Measurements from ENCODE around the gene ATP2B3.

DNA sequence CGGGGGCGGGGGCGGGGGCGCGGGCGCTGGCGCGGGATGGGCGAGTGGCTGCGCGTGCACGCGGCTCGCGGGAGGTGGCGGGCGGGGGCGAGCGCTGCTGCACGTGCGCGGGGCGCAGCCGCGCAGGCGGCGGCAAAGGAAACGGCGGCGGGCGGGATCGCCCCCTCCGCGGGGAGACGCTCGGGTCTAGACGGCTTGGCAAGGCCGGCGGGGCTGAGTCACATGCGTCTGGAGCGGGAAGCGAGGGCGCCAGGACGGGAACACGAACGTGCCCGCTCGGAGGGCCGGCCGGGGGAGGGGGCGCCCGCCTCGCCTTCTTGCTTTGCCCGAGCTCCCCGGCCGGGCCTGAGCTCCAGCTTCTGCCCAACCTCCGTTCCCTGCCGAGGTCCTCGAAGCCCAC, 42.7 kb upstream of the ATP2B3 start:
- no peak for TF ChIP-seq POLR2AphosphoS5 (IDR thresholded peaks at IDR 0.05; ENCODE audit: low read depth, low read length)
- TF ChIP-seq, protein P1, sequence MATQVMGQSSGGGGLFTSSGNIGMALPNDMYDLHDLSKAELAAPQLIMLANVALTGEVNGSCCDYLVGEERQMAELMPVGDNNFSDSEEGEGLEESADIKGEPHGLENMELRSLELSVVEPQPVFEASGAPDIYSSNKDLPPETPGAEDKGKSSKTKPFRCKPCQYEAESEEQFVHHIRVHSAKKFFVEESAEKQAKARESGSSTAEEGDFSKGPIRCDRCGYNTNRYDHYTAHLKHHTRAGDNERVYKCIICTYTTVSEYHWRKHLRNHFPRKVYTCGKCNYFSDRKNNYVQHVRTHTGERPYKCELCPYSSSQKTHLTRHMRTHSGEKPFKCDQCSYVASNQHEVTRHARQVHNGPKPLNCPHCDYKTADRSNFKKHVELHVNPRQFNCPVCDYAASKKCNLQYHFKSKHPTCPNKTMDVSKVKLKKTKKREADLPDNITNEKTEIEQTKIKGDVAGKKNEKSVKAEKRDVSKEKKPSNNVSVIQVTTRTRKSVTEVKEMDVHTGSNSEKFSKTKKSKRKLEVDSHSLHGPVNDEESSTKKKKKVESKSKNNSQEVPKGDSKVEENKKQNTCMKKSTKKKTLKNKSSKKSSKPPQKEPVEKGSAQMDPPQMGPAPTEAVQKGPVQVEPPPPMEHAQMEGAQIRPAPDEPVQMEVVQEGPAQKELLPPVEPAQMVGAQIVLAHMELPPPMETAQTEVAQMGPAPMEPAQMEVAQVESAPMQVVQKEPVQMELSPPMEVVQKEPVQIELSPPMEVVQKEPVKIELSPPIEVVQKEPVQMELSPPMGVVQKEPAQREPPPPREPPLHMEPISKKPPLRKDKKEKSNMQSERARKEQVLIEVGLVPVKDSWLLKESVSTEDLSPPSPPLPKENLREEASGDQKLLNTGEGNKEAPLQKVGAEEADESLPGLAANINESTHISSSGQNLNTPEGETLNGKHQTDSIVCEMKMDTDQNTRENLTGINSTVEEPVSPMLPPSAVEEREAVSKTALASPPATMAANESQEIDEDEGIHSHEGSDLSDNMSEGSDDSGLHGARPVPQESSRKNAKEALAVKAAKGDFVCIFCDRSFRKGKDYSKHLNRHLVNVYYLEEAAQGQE (IDR thresholded peaks at IDR 0.05; ENCODE audit: insufficient read depth in 1 of 2, low read depth in 2 of 2, low read length in 2 of 2): no peak
- no peak for TF ChIP-seq FOXP2 (optimal IDR thresholded peaks at IDR 0.05; ENCODE audit: borderline replicate concordance, extremely low read depth, extremely low read length, insufficient read depth)
- no peak for TF ChIP-seq TAF1 (IDR thresholded peaks at IDR 0.05; ENCODE audit: borderline replicate concordance, insufficient read depth, low read length)

All from PFSK-1 (cell line).